Measurements from ENCODE around the gene FIG4. TPM values are rescaled to one million over a fixed set of nuclear protein-coding genes. Genes with fewer than 3 reads are reported as not detected.

Gene FIG4
- polyA plus RNA-seq, 1 of the 3 experiments (the other 2 are of a cell fraction), result 6.8 TPM

DNA sequence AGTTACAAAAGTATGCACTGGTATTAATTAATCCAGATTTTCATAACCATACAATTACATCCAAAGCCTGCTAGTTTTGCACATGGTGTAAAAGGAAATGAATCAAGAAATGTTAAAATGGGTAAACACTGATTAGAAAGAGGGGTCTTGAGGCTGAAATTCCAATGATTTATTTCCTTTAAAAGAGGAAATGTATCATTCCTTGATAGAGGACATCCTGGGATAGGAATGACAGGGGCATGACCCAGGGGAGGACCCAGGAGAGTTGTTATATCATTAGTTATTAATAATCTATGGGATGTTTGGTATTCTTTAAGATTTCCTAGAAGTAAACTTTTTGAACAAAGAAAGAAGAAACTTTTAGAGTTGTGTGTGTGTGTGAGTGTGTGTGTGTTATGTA, 18.3 kb upstream of the FIG4 start:
- Histone ChIP-seq H3K4me2 (no peak overlapping the region), H3K9me2 (no peaks in the 10 kb centered on the region), H4K20me1 (ENCODE audit: insufficient read depth) (no peaks in the 10 kb centered on the region), H3K4me3 (ENCODE audit: low read depth in 2 of 2, low read length in 1 of 2) (no peak overlapping the region), H3K9me3 (no peaks in the 10 kb centered on the region), H3K79me2 (ENCODE audit: insufficient read depth) (no peaks in the 10 kb centered on the region), H3K36me3 (replicated peaks in 1 of 2; ENCODE audit: control insufficient read depth in 1 of 2, insufficient read depth in 2 of 2, low read length in 1 of 2) (no peaks in the 10 kb centered on the region), H3K9ac (no peak overlapping the region), H3K4me1 (ENCODE audit: control insufficient read depth in 1 of 2, insufficient read depth in 2 of 2, low read depth in 1 of 2, low read length in 1 of 2) (peaks cover 0 to 9% of the 10 kb centered on the region in 2 experiments; a peak in 1 of 4 replicates), H3F3A (replicated peaks; ENCODE audit: insufficient read depth) (peaks cover 8% of the 10 kb centered on the region), H3K27me3 (ENCODE audit: insufficient read depth) (no peaks in the 10 kb centered on the region), H3K27ac (ENCODE audit: low read depth in 2 of 2, low read length in 1 of 2) (no peak overlapping the region), H2AFZ (ENCODE audit: low read depth) (no peak overlapping the region)
- ChIA-PET POLR2A (no interaction called here), CTCF (no interaction called here)
- TF ChIP-seq, protein P1, sequence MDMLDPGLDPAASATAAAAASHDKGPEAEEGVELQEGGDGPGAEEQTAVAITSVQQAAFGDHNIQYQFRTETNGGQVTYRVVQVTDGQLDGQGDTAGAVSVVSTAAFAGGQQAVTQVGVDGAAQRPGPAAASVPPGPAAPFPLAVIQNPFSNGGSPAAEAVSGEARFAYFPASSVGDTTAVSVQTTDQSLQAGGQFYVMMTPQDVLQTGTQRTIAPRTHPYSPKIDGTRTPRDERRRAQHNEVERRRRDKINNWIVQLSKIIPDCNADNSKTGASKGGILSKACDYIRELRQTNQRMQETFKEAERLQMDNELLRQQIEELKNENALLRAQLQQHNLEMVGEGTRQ (IDR thresholded peaks at IDR 0.05; ENCODE audit: borderline replicate concordance, low read depth, low read length), result no peak
- no peak for TF ChIP-seq MEF2A (IDR thresholded peaks at IDR 0.05; ENCODE audit: borderline replicate concordance, low read depth)
- TF ChIP-seq RFX5 (IDR thresholded peaks at IDR 0.05; ENCODE audit: low read length), result no peak
- TF ChIP-seq GABPA (IDR thresholded peaks at IDR 0.05; ENCODE audit: low read depth), result no peak
- no peak for DNase-seq

DNA sequence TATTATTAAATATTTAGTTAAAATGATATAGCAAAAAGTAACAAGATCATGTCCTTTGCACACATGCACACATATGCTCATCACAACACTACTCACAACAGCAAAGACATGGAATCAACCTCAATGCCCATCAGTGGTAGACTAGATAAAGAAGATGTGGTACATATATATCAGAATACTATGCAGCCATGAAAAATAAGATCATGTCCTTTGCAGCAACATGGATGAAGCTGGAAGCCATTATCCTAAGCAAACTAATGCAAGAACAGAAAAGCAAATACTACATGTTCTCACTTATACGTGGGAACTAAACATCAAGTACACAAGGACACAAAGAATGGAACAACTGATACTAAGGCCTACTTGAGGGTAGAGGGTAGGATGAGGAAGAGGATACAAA, 14.4 kb upstream of the FIG4 start:
- no peak overlapping the region for H3K27ac ChIP-seq (ENCODE audit: low read depth in 2 of 2, low read length in 1 of 2)
- no peak overlapping the region for H3K9ac ChIP-seq
- no peak overlapping the region for H2AFZ ChIP-seq (ENCODE audit: low read depth)
- no peaks in the 10 kb centered on the region for H3K79me2 ChIP-seq (ENCODE audit: insufficient read depth)
- no peaks in the 10 kb centered on the region for H3K27me3 ChIP-seq (ENCODE audit: insufficient read depth)
- no peak overlapping the region for H3K4me2 ChIP-seq
- H3K36me3 ChIP-seq (replicated peaks in 1 of 2; ENCODE audit: control insufficient read depth in 1 of 2, insufficient read depth in 2 of 2, low read length in 1 of 2), result no peaks in the 10 kb centered on the region
- TF ChIP-seq TCF12 (IDR thresholded peaks at IDR 0.05), result no peak
- no peak for TF ChIP-seq NFIC (IDR thresholded peaks at IDR 0.05; ENCODE audit: borderline replicate concordance)
- no peak for TF ChIP-seq NRF1 (IDR thresholded peaks at IDR 0.05; ENCODE audit: low read depth, low read length)
- TF ChIP-seq MEF2A (IDR thresholded peaks at IDR 0.05; ENCODE audit: borderline replicate concordance, low read depth), result no peak
- TF ChIP-seq FOXJ3 (CRISPR knock-in tag; IDR thresholded peaks at IDR 0.05), result no peak
- TF ChIP-seq SIN3A (IDR thresholded peaks at IDR 0.05; ENCODE audit: borderline replicate concordance, low read depth, low read length), result no peak
- no peak for TF ChIP-seq MXI1 (IDR thresholded peaks at IDR 0.05; ENCODE audit: low read depth, low read length)
- TF ChIP-seq, protein P2, sequence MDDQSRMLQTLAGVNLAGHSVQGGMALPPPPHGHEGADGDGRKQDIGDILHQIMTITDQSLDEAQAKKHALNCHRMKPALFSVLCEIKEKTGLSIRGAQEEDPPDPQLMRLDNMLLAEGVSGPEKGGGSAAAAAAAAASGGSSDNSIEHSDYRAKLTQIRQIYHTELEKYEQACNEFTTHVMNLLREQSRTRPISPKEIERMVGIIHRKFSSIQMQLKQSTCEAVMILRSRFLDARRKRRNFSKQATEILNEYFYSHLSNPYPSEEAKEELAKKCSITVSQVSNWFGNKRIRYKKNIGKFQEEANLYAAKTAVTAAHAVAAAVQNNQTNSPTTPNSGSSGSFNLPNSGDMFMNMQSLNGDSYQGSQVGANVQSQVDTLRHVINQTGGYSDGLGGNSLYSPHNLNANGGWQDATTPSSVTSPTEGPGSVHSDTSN (IDR thresholded peaks at IDR 0.05), result no peak
- no peak for TF ChIP-seq YY1 (IDR thresholded peaks at IDR 0.05; ENCODE audit: low read depth)
- TF ChIP-seq GABPA (IDR thresholded peaks at IDR 0.05; ENCODE audit: low read depth), result no peak
- TF ChIP-seq EZH2phosphoT487 (IDR thresholded peaks at IDR 0.05; ENCODE audit: borderline replicate concordance, low read depth), result no peak
- TF ChIP-seq, protein P3, sequence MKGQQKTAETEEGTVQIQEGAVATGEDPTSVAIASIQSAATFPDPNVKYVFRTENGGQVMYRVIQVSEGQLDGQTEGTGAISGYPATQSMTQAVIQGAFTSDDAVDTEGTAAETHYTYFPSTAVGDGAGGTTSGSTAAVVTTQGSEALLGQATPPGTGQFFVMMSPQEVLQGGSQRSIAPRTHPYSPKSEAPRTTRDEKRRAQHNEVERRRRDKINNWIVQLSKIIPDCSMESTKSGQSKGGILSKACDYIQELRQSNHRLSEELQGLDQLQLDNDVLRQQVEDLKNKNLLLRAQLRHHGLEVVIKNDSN (IDR thresholded peaks at IDR 0.05; ENCODE audit: borderline replicate concordance, low read depth), result no peak
- no peak for TF ChIP-seq GATA2 (CRISPR knock-in tag; IDR thresholded peaks at IDR 0.05)
- TF ChIP-seq, protein P1 (IDR thresholded peaks at IDR 0.05; ENCODE audit: borderline replicate concordance, low read depth, low read length), result no peak
- TF ChIP-seq, protein P4, sequence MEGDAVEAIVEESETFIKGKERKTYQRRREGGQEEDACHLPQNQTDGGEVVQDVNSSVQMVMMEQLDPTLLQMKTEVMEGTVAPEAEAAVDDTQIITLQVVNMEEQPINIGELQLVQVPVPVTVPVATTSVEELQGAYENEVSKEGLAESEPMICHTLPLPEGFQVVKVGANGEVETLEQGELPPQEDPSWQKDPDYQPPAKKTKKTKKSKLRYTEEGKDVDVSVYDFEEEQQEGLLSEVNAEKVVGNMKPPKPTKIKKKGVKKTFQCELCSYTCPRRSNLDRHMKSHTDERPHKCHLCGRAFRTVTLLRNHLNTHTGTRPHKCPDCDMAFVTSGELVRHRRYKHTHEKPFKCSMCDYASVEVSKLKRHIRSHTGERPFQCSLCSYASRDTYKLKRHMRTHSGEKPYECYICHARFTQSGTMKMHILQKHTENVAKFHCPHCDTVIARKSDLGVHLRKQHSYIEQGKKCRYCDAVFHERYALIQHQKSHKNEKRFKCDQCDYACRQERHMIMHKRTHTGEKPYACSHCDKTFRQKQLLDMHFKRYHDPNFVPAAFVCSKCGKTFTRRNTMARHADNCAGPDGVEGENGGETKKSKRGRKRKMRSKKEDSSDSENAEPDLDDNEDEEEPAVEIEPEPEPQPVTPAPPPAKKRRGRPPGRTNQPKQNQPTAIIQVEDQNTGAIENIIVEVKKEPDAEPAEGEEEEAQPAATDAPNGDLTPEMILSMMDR (IDR thresholded peaks at IDR 0.05), result no peak
- TF ChIP-seq EP300 (IDR thresholded peaks at IDR 0.05; ENCODE audit: borderline replicate concordance in 1 of 2, low read depth in 1 of 2, low read length in 1 of 2), result no peak
- no peaks in the 10 kb centered on the region for H3K9me2 ChIP-seq
- DNase-seq, result no peak
- no peaks in the 10 kb centered on the region for H4K20me1 ChIP-seq (ENCODE audit: insufficient read depth)
- no peaks in the 10 kb centered on the region for H3K9me3 ChIP-seq
- ChIA-PET CTCF (no interaction called here), POLR2A (no interaction called here)
- H3K4me1 ChIP-seq (ENCODE audit: control insufficient read depth in 1 of 2, insufficient read depth in 2 of 2, low read depth in 1 of 2, low read length in 1 of 2), result 0 out of 4 replicates have a peak, but pooled peaks cover 0 to 2% of the 10 kb centered on the region in 2 experiments
- H3F3A ChIP-seq (replicated peaks; ENCODE audit: insufficient read depth), result peaks cover under 1% of the 10 kb centered on the region
- no peak overlapping the region for H3K4me3 ChIP-seq (ENCODE audit: low read depth in 2 of 2, low read length in 1 of 2)
- WGBS (ENCODE audit: low lambda C conversion rate), result 75% methylated on average over 1 of the region's 1 CpG
